ENCODE measurements around the gene LCE1B.

LCE1B gene

GRCh38 chr1:152811671-152812070 lies at the start of gene LCE1B:
Gene LCE1B (plus strand): TSS chr1:152811971. CDS start chr1:152812447, 476 bp downstream.
- no peak for TF ChIP-seq CTCF (conservative IDR thresholded peaks at IDR 0.05)
- TF ChIP-seq ZFX (IDR thresholded peaks at IDR 0.05) = no peak
- H3K27ac ChIP-seq = no peak within 1 kb of the TSS

GRCh38 chr1:152768847-152769533 lies 42.8 kb upstream of the LCE1B start:
- H3K27ac ChIP-seq = no peak overlapping the region
- TF ChIP-seq ZFX (IDR thresholded peaks at IDR 0.05) (no peak), CTCF (conservative IDR thresholded peaks at IDR 0.05) (no peak)

- H3K27ac ChIP-seq = no peak overlapping the region
- no peak for TF ChIP-seq ZFX (IDR thresholded peaks at IDR 0.05)
- TF ChIP-seq CTCF (conservative IDR thresholded peaks at IDR 0.05) = no peak
Measured at GRCh38 chr1:152770411-152770810, 41.4 kb upstream of the LCE1B start.

GRCh38 chr1:152774875-152775274 lies 36.9 kb upstream of the LCE1B start, which contains the start of gene LCE1F:
Gene LCE1F (plus strand): TSS chr1:152775140. CDS start chr1:152776372, 1,232 bp downstream.
- H3K27ac ChIP-seq = no peak within 1 kb of the TSS
- TF ChIP-seq ZFX (IDR thresholded peaks at IDR 0.05) (no peak), CTCF (conservative IDR thresholded peaks at IDR 0.05) (no peak; the same call in 1 of the 2 replicates)

- TF ChIP-seq CTCF (conservative IDR thresholded peaks at IDR 0.05) (no peak), ZFX (IDR thresholded peaks at IDR 0.05) (no peak)
Measured at GRCh38 chr1:152776361-152776760, 35.4 kb upstream of the LCE1B start.

GRCh38 chr1:152777510-152778137 lies 34.1 kb upstream of the LCE1B start:
- no peak overlapping the region for H3K27ac ChIP-seq
- TF ChIP-seq ZFX (IDR thresholded peaks at IDR 0.05) (no peak), CTCF (conservative IDR thresholded peaks at IDR 0.05) (peak; percentile 78)

More at GRCh38 chr1:152776361-152776760, 35.4 kb upstream of the LCE1B start:
- no peak overlapping the region for H3K27ac ChIP-seq

- TF ChIP-seq ZFX (IDR thresholded peaks at IDR 0.05) = no peak
- no peak overlapping the region for H3K27ac ChIP-seq
Measured at GRCh38 chr1:152783095-152783494, 28.7 kb upstream of the LCE1B start.

Data from C4-2B (cell line).